GM13977 (cell line): ENCODE data around the gene ZNF747.

Experiments
- DNase-seq: peaks from one replicate; pipeline ENCODE4 v3.0.0; 2012; ENCODE audit warnings: low spot score
- in situ Hi-C: fragments of 300-500 bp; cut with MboI; formaldehyde crosslinking; loops from one replicate; pipeline ENCODE4 v1.12.0; 2022; ENCODE audit warnings: low sequenced_read_pairs, low pct_unique_long_range_greater_than_20kb, mixed read lengths, inconsistent platforms; ENCODE audit not compliant: unreplicated experiment
- TF ChIP-seq, protein P1 (sequence below): IDR thresholded peaks from 2 replicates; pipeline ENCODE4 v1.5.1; 2012; ENCODE audit warnings: mild to moderate bottlenecking, control low read depth; ENCODE audit not compliant: insufficient read depth; ENCODE audit errors: extremely low read depth, missing control alignments

ZNF747 gene

DNA sequence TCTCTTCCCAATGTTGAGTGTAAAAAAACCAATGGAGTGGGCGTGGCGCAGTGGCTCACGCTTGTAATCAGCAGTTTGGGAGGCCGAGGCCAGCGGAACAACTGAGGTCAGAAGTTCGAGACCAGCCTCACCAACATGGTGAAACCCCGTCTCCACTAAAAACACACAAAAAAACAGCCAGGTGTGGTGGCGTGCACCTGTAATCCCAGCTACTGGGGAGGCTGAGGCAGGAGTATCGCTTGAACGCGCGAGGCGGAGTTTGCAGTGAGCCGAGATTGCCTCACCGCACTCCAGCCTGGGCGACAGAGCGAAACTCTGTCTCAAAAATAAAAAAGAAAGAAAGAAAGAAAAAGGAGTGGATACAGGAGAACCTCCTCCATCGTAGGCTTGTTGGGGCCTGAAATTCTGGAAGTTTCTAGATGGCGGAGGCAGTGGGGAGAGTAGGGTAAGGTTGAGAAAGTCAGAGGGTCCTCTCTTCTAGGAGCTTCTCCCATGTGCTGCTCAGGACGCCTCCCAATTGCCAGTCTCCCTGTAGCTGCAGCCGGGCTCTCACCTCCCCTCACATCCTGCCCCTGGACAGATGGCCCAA lies 24.2 kb upstream of the ZNF747 start:
- in situ Hi-C loops, result no loop called here
- TF ChIP-seq, protein P1, sequence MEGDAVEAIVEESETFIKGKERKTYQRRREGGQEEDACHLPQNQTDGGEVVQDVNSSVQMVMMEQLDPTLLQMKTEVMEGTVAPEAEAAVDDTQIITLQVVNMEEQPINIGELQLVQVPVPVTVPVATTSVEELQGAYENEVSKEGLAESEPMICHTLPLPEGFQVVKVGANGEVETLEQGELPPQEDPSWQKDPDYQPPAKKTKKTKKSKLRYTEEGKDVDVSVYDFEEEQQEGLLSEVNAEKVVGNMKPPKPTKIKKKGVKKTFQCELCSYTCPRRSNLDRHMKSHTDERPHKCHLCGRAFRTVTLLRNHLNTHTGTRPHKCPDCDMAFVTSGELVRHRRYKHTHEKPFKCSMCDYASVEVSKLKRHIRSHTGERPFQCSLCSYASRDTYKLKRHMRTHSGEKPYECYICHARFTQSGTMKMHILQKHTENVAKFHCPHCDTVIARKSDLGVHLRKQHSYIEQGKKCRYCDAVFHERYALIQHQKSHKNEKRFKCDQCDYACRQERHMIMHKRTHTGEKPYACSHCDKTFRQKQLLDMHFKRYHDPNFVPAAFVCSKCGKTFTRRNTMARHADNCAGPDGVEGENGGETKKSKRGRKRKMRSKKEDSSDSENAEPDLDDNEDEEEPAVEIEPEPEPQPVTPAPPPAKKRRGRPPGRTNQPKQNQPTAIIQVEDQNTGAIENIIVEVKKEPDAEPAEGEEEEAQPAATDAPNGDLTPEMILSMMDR, result no peak
- DNase-seq, result no peak

GRCh38 chr16:30557957-30558788 lies 23.5 kb upstream of the ZNF747 start, which contains the start of gene ZNF764:
Gene ZNF764, minus strand, starts transcription at chr16:30558374. Its CDS starts 192 bp downstream, at chr16:30558182.
- DNase-seq, result peak; percentile 96
- in situ Hi-C loops, result no loop called here
- TF ChIP-seq, protein P1, result no peak

DNA sequence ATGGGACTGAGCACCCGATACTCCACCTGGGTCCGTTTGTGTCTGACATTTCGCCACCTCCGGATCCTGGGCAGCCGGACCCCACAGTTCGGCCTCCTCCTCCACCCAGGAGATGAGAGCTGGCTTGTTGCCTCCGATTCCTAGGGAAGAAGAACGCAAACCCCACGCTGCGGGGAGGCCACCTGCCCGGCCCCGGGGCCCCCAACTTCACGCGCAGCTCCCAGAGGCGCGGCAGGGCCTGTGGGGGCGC lies 23.0 kb upstream of the ZNF747 start:
- TF ChIP-seq, protein P1, result no peak
- in situ Hi-C loops, result no loop called here
- no peak for DNase-seq

- DNase-seq, result no peak
- TF ChIP-seq, protein P1, result no peak
- in situ Hi-C loops, result no loop called here
These were observed 21.4 kb upstream of the ZNF747 start for GRCh38 chr16:30556125-30556473.

- in situ Hi-C loops, result no loop called here
- DNase-seq, result no peak
- TF ChIP-seq, protein P1, result no peak
These were observed 20.9 kb upstream of the ZNF747 start for GRCh38 chr16:30555315-30556124.

DNA sequence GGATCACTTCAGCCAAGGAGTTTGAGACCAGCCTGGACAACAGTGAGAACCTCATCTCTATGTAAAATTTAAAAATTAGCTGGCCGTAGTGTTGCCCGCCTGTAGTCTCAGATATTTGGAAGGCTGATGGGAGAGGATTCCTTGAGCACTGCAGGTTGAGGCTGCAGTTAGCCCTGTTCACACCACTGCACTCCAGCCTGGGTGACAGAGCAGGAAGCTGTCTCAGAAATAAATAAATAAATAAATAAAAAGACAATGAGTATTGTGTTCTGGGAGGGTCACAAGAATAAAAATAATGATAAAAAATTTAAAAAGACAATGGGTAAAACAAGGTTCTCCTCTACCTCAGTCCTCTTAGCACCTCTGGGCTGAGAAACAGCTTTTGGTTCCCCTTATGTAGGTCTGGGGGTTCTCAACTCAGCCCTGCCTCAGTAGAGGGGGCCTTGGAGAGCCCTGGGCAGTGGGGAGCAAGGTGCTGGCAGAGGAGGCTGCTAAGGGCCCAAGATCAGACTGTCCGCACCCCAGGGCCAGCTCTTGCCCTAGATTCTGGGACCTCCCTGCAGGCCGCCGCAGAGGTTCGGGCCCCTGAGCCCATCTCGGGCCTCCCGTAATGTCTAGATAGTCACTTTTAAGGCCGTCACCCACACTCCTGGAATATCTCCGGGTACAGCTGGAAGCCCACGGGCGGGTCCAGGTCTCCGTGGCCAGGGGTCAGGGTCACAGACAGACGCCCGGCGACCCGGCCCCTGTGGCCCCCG lies 20.1 kb upstream of the ZNF747 start:
- in situ Hi-C loops, result no loop called here
- TF ChIP-seq, protein P1, result no peak
- no peak for DNase-seq
